ENCODE data around the gene JAG1. TPM values are rescaled to one million over a fixed set of nuclear protein-coding genes. Genes with fewer than 3 reads are reported as not detected.

Gene JAG1
- total RNA-seq, 2 donors from 2014 or later: 6.8 to 19.7 TPM

DNA sequence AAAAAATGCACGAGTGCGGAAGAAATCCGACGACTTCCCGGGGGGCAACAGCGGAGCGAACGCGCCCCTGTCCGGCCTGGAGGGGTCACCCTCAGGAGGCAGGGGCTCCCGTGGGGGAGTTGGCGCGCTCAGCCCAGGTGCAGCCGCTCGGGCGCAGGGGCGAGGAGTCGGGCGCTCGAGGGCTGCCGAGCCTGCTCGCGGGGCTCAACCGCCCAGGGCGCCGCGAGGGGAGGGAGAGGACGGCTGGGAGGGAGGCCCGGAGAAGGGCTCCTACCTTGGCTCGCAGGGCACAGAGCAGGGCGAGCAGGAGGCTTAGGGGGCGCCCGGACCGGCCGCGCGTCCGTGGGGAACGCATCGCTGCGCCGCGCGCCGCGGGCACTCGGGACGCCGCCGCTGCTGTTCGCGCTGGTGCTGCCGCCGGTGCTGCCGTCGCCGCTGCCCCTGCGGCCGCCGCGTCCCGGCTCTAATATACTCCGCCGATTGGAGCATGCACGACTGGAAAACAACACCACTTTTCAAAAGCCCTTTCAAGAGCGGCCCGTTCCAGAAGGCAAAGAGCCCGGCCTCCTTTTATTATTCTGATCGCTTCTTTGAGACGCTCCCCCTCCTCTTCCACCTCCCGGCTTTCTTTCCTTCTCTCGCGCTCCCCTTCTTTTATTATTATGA, 490 bp downstream of the JAG1 start:
- H3K36me3 ChIP-seq (ENCODE audit: control insufficient read depth, insufficient read depth, low read length): no peaks in the 10 kb centered on the region
- peak overlapping the region; percentile 84 for H3K27ac ChIP-seq (ENCODE audit: low read depth, low read length)
- H3K9ac ChIP-seq (ENCODE audit: extremely low read depth, low read length, poor library complexity, severe bottlenecking): peak overlapping the region; percentile 72
- H3K4me1 ChIP-seq (ENCODE audit: control insufficient read depth, insufficient read depth, low read length): peaks cover 3% of the 10 kb centered on the region
- Mint-ChIP-seq H3K27me3 (ENCODE audit: insufficient read depth) (peaks cover 65% of the 10 kb centered on the region), H3K4me3 (peak overlapping the region; percentile 81), H3K36me3 (ENCODE audit: low read depth) (no peaks in the 10 kb centered on the region), H3K27ac (peak overlapping the region; percentile 92), H3K4me1 (peaks cover 23% of the 10 kb centered on the region), H3K9me3 (no peaks in the 10 kb centered on the region)
- WGBS, 2 experiments (ENCODE audit: insufficient coverage in 1 of 2, insufficient read length in 1 of 2): 0% methylated on average over 11 to 73 of the region's 73 CpGs
- peaks cover 55% of the 10 kb centered on the region for H3K27me3 ChIP-seq (ENCODE audit: control insufficient read depth, insufficient read depth, low read length, poor library complexity, severe bottlenecking)
- DNase-seq: peak; percentile 75
- H3K4me3 ChIP-seq (ENCODE audit: low read length): peak overlapping the region; percentile 85
- H3K9me3 ChIP-seq (ENCODE audit: control insufficient read depth, low read length): no peaks in the 10 kb centered on the region
- TF ChIP-seq, protein P1, sequence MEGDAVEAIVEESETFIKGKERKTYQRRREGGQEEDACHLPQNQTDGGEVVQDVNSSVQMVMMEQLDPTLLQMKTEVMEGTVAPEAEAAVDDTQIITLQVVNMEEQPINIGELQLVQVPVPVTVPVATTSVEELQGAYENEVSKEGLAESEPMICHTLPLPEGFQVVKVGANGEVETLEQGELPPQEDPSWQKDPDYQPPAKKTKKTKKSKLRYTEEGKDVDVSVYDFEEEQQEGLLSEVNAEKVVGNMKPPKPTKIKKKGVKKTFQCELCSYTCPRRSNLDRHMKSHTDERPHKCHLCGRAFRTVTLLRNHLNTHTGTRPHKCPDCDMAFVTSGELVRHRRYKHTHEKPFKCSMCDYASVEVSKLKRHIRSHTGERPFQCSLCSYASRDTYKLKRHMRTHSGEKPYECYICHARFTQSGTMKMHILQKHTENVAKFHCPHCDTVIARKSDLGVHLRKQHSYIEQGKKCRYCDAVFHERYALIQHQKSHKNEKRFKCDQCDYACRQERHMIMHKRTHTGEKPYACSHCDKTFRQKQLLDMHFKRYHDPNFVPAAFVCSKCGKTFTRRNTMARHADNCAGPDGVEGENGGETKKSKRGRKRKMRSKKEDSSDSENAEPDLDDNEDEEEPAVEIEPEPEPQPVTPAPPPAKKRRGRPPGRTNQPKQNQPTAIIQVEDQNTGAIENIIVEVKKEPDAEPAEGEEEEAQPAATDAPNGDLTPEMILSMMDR (conservative IDR thresholded peaks at IDR 0.05): no peak

- WGBS, 2 experiments (ENCODE audit: insufficient coverage in 1 of 2, insufficient read length in 1 of 2): 0% methylated on average over 23 to 47 of the region's 47 CpGs
- H3K4me3 ChIP-seq (ENCODE audit: low read length): peak overlapping the region; percentile 85
- peak; percentile 85 for DNase-seq
- no peaks in the 10 kb centered on the region for H3K9me3 Mint-ChIP-seq
- H3K27me3 ChIP-seq (ENCODE audit: control insufficient read depth, insufficient read depth, low read length, poor library complexity, severe bottlenecking): peaks cover 59% of the 10 kb centered on the region
- H3K4me1 Mint-ChIP-seq: peaks cover 23% of the 10 kb centered on the region
- no peaks in the 10 kb centered on the region for H3K36me3 Mint-ChIP-seq (ENCODE audit: low read depth)
- peaks cover 3% of the 10 kb centered on the region for H3K4me1 ChIP-seq (ENCODE audit: control insufficient read depth, insufficient read depth, low read length)
- peak overlapping the region; percentile 78 for H3K27ac Mint-ChIP-seq
- TF ChIP-seq, protein P1 (conservative IDR thresholded peaks at IDR 0.05): no peak
- peak overlapping the region; percentile 84 for H3K27ac ChIP-seq (ENCODE audit: low read depth, low read length)
- H3K36me3 ChIP-seq (ENCODE audit: control insufficient read depth, insufficient read depth, low read length): no peaks in the 10 kb centered on the region
- H3K27me3 Mint-ChIP-seq (ENCODE audit: insufficient read depth): peaks cover 63% of the 10 kb centered on the region
- H3K4me3 Mint-ChIP-seq: peak overlapping the region; percentile 81
- H3K9me3 ChIP-seq (ENCODE audit: control insufficient read depth, low read length): no peaks in the 10 kb centered on the region
- H3K9ac ChIP-seq (ENCODE audit: extremely low read depth, low read length, poor library complexity, severe bottlenecking): peak overlapping the region; percentile 72
These were observed 1.1 kb downstream of the JAG1 start for GRCh38 chr20:10672624-10673127.

GRCh38 chr20:10671919-10672623, 1.7 kb downstream of the JAG1 start:
- Mint-ChIP-seq H3K9me3 (no peaks in the 10 kb centered on the region), H3K4me1 (peaks cover 23% of the 10 kb centered on the region), H3K27ac (no peak overlapping the region), H3K36me3 (ENCODE audit: low read depth) (peaks cover 2% of the 10 kb centered on the region), H3K27me3 (ENCODE audit: insufficient read depth) (peaks cover 62% of the 10 kb centered on the region), H3K4me3 (peak overlapping the region; percentile 81)
- H3K9ac ChIP-seq (ENCODE audit: extremely low read depth, low read length, poor library complexity, severe bottlenecking): peak overlapping the region; percentile 34
- peaks cover 59% of the 10 kb centered on the region for H3K27me3 ChIP-seq (ENCODE audit: control insufficient read depth, insufficient read depth, low read length, poor library complexity, severe bottlenecking)
- no peaks in the 10 kb centered on the region for H3K9me3 ChIP-seq (ENCODE audit: control insufficient read depth, low read length)
- peak; percentile 84 for DNase-seq
- H3K4me1 ChIP-seq (ENCODE audit: control insufficient read depth, insufficient read depth, low read length): peaks cover 3% of the 10 kb centered on the region
- TF ChIP-seq, protein P1 (conservative IDR thresholded peaks at IDR 0.05): no peak
- 0 to 3% methylated on average over 9 to 42 of the region's 42 CpGs for WGBS, 2 experiments (ENCODE audit: insufficient coverage in 1 of 2, insufficient read length in 1 of 2)
- H3K4me3 ChIP-seq (ENCODE audit: low read length): peak overlapping the region; percentile 85
- H3K27ac ChIP-seq (ENCODE audit: low read depth, low read length): peak overlapping the region; percentile 84
- no peaks in the 10 kb centered on the region for H3K36me3 ChIP-seq (ENCODE audit: control insufficient read depth, insufficient read depth, low read length)
